IMR-90 (cell line): ENCODE results near the gene RNASE3. TPM values are rescaled to one million over a fixed set of nuclear protein-coding genes. Genes with fewer than 3 reads are reported as not detected.
A peak's percentile ranks its signal among the peaks of the same experiment; 100 is the strongest.

Experiments
- ATAC-seq: fragments of 200-7000 bp; cut with Tn5 transposase; 2 replicates; pipeline ENCODE4 v1.9.1; 2020; ENCODE audit warnings: low read depth, mild to moderate bottlenecking, moderate library complexity
- BruUV-seq: library from RNA; stranded (reverse); fragments of 400-500 nt; replicated peaks from 2 replicates; lab custom pipeline; 2021; lab: Mats Ljungman, UMichigan
- CTCF ChIA-PET: fragments of 300-600 bp; formaldehyde crosslinking; extraction: SDS; loops from one replicate; lab custom pipeline; 2021; ENCODE audit warnings: antibody characterized with exemption; lab: Yijun Ruan, JAX
- POLR2A ChIA-PET: fragments of 300-600 bp; sonication (Branson Sonifier 250); formaldehyde crosslinking; loops from one replicate; lab custom pipeline; 2022; ENCODE audit warnings: antibody characterized with exemption; ENCODE audit not compliant: unreplicated experiment; lab: Charles Lee
- DNase-seq: peaks from one replicate; pipeline ENCODE4 v3.0.0; 2013
- H2AFZ ChIP-seq: replicated peaks from 2 replicates; pipeline ENCODE3; 2013; ENCODE audit warnings: low read length, mild to moderate bottlenecking; ENCODE audit not compliant: poor library complexity
- H2AK5ac ChIP-seq: 2 replicates; pipeline ENCODE4 v1.6.1; 2013; ENCODE audit warnings: low read depth, low read length, inconsistent platforms
- H2AK9ac ChIP-seq: replicated peaks from 2 replicates; pipeline ENCODE3; 2013; ENCODE audit warnings: mild to moderate bottlenecking, low read depth, low read length, moderate library complexity; ENCODE audit not compliant: poor library complexity
- H2BK120ac ChIP-seq: 2 replicates; pipeline ENCODE4 v1.6.1; 2013; ENCODE audit warnings: low read depth, low read length, inconsistent platforms
- H2BK15ac ChIP-seq: 3 replicates; pipeline ENCODE4 v1.6.1; 2013; ENCODE audit warnings: low read depth, low read length, inconsistent platforms
- H2BK20ac ChIP-seq: 2 replicates; pipeline ENCODE4 v1.6.1; 2013; ENCODE audit warnings: low read depth, mild to moderate bottlenecking, inconsistent platforms, low read length, moderate library complexity
- H2BK5ac ChIP-seq: 2 replicates; pipeline ENCODE4 v1.6.1; 2013; ENCODE audit warnings: mild to moderate bottlenecking, low read depth, low read length, inconsistent platforms; ENCODE audit not compliant: poor library complexity, severe bottlenecking
- H3K14ac ChIP-seq: replicated peaks from 2 replicates; pipeline ENCODE4 v1.6.1; 2013; ENCODE audit warnings: low read depth, low read length, inconsistent platforms
- H3K18ac ChIP-seq: 2 replicates; pipeline ENCODE4 v1.6.1; 2013; ENCODE audit warnings: low read depth, low read length, control low read depth
- H3K23ac ChIP-seq: 2 replicates; pipeline ENCODE4 v1.6.1; 2013; ENCODE audit warnings: low read depth, low read length, inconsistent platforms
- H3K27ac ChIP-seq: 2 replicates; pipeline ENCODE4 v1.5.1; 2013; ENCODE audit warnings: mild to moderate bottlenecking, control low read depth, low read length; ENCODE audit not compliant: insufficient read depth
- H3K27me3 ChIP-seq: 2 replicates; pipeline ENCODE4 v1.6.1; 2013; ENCODE audit warnings: low read length; ENCODE audit not compliant: control insufficient read depth, insufficient read depth
- H3K36me3 ChIP-seq: 2 replicates; pipeline ENCODE4 v1.6.1; 2013; ENCODE audit warnings: low read length, mixed read lengths; ENCODE audit not compliant: control insufficient read depth, insufficient read depth
- H3K4ac ChIP-seq: 2 replicates; pipeline ENCODE4 v1.6.1; 2013; ENCODE audit warnings: low read depth, low read length, inconsistent platforms
- H3K4me1 ChIP-seq: 2 replicates; pipeline ENCODE4 v1.6.1; 2013; ENCODE audit warnings: low read length, mixed read lengths; ENCODE audit not compliant: control insufficient read depth, insufficient read depth
- H3K4me2 ChIP-seq: 2 replicates; pipeline ENCODE4 v1.6.1; 2013; ENCODE audit warnings: low read depth, mild to moderate bottlenecking, control low read depth, low read length, moderate library complexity
- H3K4me3 ChIP-seq: 2 replicates; pipeline ENCODE4 v1.5.1; 2013; ENCODE audit warnings: low read depth, mild to moderate bottlenecking, control low read depth, low read length, moderate library complexity; ENCODE audit not compliant: insufficient read depth
- H3K56ac ChIP-seq: 2 replicates; pipeline ENCODE4 v1.6.1; 2013; ENCODE audit warnings: low read length, inconsistent platforms; ENCODE audit not compliant: insufficient read depth; ENCODE audit errors: extremely low read depth
- H3K79me1 ChIP-seq, 2 experiments: 2 replicates each; pipeline ENCODE4 v1.6.1; 2013; ENCODE audit warnings: low read length in 2 of 2, inconsistent platforms in 1 of 2, low read depth in 1 of 2
- H3K9ac ChIP-seq: 2 replicates; pipeline ENCODE4 v1.6.1; 2013; ENCODE audit warnings: low read depth, low read length, control low read depth
- H3K9me1 ChIP-seq: 2 replicates; pipeline ENCODE4 v1.6.1; 2013; ENCODE audit warnings: low read length, inconsistent platforms; ENCODE audit not compliant: insufficient read depth
- H3K9me3 ChIP-seq: 2 replicates; pipeline ENCODE4 v1.6.1; 2013; ENCODE audit warnings: low read length; ENCODE audit not compliant: control insufficient read depth, insufficient read depth
- H4K20me1 ChIP-seq: 2 replicates; pipeline ENCODE4 v1.6.1; 2013; ENCODE audit warnings: low read length, inconsistent platforms; ENCODE audit not compliant: insufficient read depth
- H4K5ac ChIP-seq: 2 replicates; pipeline ENCODE4 v1.6.1; 2013; ENCODE audit warnings: mild to moderate bottlenecking, low read depth, low read length, control low read depth
- H4K8ac ChIP-seq, 2 experiments: 2 replicates each; pipeline ENCODE4 v1.6.1; 2013; ENCODE audit warnings: low read depth in 2 of 2, low read length in 2 of 2, control low read depth in 1 of 2, inconsistent platforms in 1 of 2
- H4K91ac ChIP-seq: 2 replicates; pipeline ENCODE4 v1.6.1; 2013; ENCODE audit warnings: low read depth, low read length, inconsistent platforms; ENCODE audit not compliant: insufficient read depth
- CEBPB ChIP-seq: IDR thresholded peaks from 2 replicates; pipeline ENCODE4 v1.6.1; 2012; ENCODE audit warnings: low read depth, low read length, improper control_type of control experiment
- FOS ChIP-seq: fragments of 150-350 bp; IDR thresholded peaks from 2 replicates; pipeline ENCODE4 v1.6.1; 2016; ENCODE audit warnings: low read depth, low read length
- MAZ ChIP-seq: IDR thresholded peaks from 2 replicates; pipeline ENCODE4 v1.6.1; 2012; ENCODE audit warnings: low read depth, mild to moderate bottlenecking, low read length, improper control_type of control experiment, moderate library complexity, borderline replicate concordance
- POLR2A ChIP-seq: IDR thresholded peaks from 2 replicates; pipeline ENCODE4 v1.6.1; 2012; ENCODE audit warnings: mild to moderate bottlenecking, low read depth, low read length
- RAD21 ChIP-seq: IDR thresholded peaks from 2 replicates; pipeline ENCODE4 v1.6.1; 2012; ENCODE audit warnings: low read length, improper control_type of control experiment
- SMC3 ChIP-seq: fragments of 150-350 bp; IDR thresholded peaks from 2 replicates; pipeline ENCODE4 v1.6.1; 2016; ENCODE audit warnings: low read depth, mild to moderate bottlenecking, antibody characterized with exemption, low read length, moderate library complexity
- WGBS, 2 experiments: methylation state at CpG; one replicate each; pipeline versions ENCODE4 v1.1.5 to v1.1.7; 2013; ENCODE audit warnings: missing lambda C conversion rate in 2 of 2; ENCODE audit not compliant: insufficient read length in 1 of 2; ENCODE audit errors: extremely low coverage in 2 of 2; 5-methylcytosine and 5-hydroxymethylcytosine counted together
- dilution Hi-C: fragments of 300-500 bp; cut with HindIII; formaldehyde crosslinking; loops from one replicate; pipeline ENCODE4 v1.14.3; 2018; ENCODE audit warnings: low sequenced_read_pairs; ENCODE audit not compliant: unreplicated experiment
- in situ Hi-C: fragments of 300-500 bp; cut with MboI; formaldehyde crosslinking; loops from 3 replicates; pipeline ENCODE4 v1.14.3; 2019; ENCODE audit warnings: low sequenced_read_pairs, inconsistent platforms, mixed read lengths
- intact Hi-C: fragments of 100-400 bp; cut with micrococcal nuclease; formaldehyde crosslinking; loops from 2 replicates; pipeline ENCODE4 v1.10.0; 2022
- polyA plus RNA-seq, 3 experiments: library from polyadenylated mRNA; depleted of rRNA; stranded (reverse); fragments of >200 nt; gene quantifications; 2 replicates each; pipeline ENCODE4 v1.2.3, GENCODE V29; 2012; ENCODE audit warnings: low replicate concordance in 1 of 3
- total RNA-seq: library from RNA; depleted of rRNA; stranded (reverse); fragments of >200 nt; gene quantifications from 2 replicates; pipeline ENCODE4 v1.2.3, GENCODE V29; 2012
- TF ChIP-seq, protein P1 (sequence below): conservative IDR thresholded peaks from 2 replicates; pipeline ENCODE4 v1.5.1; 2012; ENCODE audit warnings: mild to moderate bottlenecking, low read depth, low read length, improper control_type of control experiment

Gene RNASE3
- total and polyA plus RNA-seq, 2 of the 4 experiments (the other 2 are of a cell fraction): not detected

DNA sequence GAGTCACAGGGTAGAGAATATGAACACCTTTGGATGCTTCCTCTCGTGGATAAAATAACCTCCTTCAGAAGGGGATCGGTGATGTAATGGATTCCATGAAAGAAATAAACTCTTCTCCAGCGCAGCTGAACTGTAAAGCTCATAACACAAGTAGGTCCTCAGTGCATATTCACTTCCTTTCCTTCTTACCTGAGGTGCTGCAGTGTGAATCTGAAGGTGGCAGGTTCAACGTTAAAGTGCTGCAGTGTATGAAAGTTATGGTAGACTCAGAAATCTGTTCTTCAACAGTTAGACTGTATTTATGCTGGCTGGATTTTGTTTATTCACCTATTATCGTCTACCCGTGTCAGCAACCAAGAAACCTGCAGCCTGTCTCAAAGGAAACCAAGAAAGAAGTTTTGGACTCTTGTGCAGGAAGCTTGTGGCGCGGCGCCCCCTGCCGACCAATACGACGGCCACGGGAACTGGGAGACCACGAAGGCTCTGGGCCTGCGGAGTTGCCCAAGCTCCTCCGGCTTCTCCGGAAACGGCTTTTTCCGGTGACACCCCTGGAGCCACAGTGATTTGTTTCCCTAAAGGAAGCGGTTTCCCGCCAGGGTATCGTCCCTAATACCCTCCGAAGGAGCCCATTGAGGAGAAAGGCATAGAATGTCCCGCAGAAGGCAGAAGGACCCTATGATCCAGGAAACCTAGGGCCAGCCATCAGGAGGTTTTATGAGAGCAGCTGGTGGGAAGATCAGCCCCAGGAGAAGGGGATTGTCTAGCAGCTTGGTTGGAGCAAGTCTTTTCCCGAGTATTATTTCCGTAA lies 17.6 kb upstream of the RNASE3 start:
- Histone ChIP-seq H3K27me3 (no peaks in the 10 kb centered on the region; the same call in none of the 2 replicates), H3K36me3 (no peaks in the 10 kb centered on the region), H2BK15ac (no peak overlapping the region), H2AK5ac (no peak overlapping the region), H3K14ac (no peak overlapping the region), H3K9me1 (no peaks in the 10 kb centered on the region), H3K23ac (no peak overlapping the region), H3K56ac (no peak overlapping the region), H3K27ac (no peak overlapping the region), H3K18ac (no peak overlapping the region), H3K4ac (no peak overlapping the region), H3K4me2 (peak overlapping the region; percentile 20), H2BK5ac (no peak overlapping the region), H3K9me3 (no peaks in the 10 kb centered on the region), H2BK120ac (no peak overlapping the region), H2AK9ac (no peak overlapping the region), H3K79me1 (no peaks in the 10 kb centered on the region), H2AFZ (peak overlapping the region; percentile 74), H3K9ac (no peak overlapping the region), H4K8ac (peak overlapping the region; percentile 77 to 88; a peak in 3 of 4 replicates), H4K91ac (no peak overlapping the region), H4K5ac (no peak overlapping the region), H3K4me3 (no peak overlapping the region), H2BK20ac (no peak overlapping the region), H4K20me1 (no peaks in the 10 kb centered on the region), H3K4me1 (no peaks in the 10 kb centered on the region)
- dilution Hi-C loops (no loop called here), in situ Hi-C loops (no loop called here), intact Hi-C loops (loop anchor here (1.0 kb wide), 1 partner anchor 176 kb away; no protein-coding TSS in a partner anchor)
- ATAC-seq: peak; percentile 82
- WGBS, 2 experiments: 11% methylated on average over 6 of the region's 26 CpGs; no CpG with 5 or more reads in 1 of the 2 experiments
- peak; percentile 56 for DNase-seq
- BruUV-seq: no TSS peak
- POLR2A ChIA-PET: no interaction called here
- CTCF ChIA-PET: interaction anchor here (0.5 to 1.3 kb wide), 5 partner anchors 16 to 343 kb away, joined by 3 to 4 read pairs (median 3); no protein-coding TSS in a partner anchor
- TF ChIP-seq RAD21 (peak; percentile 58), MAZ (no peak), SMC3 (peak; percentile 49), FOS (no peak), POLR2A (no peak), CEBPB (0 out of 2 replicates have a peak, but pooled peaks have one; percentile 9)
- TF ChIP-seq, protein P1, sequence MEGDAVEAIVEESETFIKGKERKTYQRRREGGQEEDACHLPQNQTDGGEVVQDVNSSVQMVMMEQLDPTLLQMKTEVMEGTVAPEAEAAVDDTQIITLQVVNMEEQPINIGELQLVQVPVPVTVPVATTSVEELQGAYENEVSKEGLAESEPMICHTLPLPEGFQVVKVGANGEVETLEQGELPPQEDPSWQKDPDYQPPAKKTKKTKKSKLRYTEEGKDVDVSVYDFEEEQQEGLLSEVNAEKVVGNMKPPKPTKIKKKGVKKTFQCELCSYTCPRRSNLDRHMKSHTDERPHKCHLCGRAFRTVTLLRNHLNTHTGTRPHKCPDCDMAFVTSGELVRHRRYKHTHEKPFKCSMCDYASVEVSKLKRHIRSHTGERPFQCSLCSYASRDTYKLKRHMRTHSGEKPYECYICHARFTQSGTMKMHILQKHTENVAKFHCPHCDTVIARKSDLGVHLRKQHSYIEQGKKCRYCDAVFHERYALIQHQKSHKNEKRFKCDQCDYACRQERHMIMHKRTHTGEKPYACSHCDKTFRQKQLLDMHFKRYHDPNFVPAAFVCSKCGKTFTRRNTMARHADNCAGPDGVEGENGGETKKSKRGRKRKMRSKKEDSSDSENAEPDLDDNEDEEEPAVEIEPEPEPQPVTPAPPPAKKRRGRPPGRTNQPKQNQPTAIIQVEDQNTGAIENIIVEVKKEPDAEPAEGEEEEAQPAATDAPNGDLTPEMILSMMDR: peak; percentile 66
